Astrocyte of the hippocampus (primary cell): Measurements from ENCODE around the gene ENO1.

Experiments used
- DNase-seq: peaks from one replicate; pipeline ENCODE4 v3.0.0; 2011; ENCODE audit warnings: low read depth, low spot score

Gene ENO1

GRCh38 chr1:8813016-8813763 is 65.3 kb downstream of the ENO1 start:
- DNase-seq: no peak

- no peak for DNase-seq
These were observed 66.4 kb downstream of the ENO1 start for GRCh38 chr1:8812081-8812480.
